HG03039 (cell line): ENCODE measurements around the gene CCDC97.
"Not testable (repeated sequence)": the region's sequence is repeated elsewhere in the genome, so short reads cannot be mapped to it uniquely, and the experiment has no call there.

Experiments
- ATAC-seq: cut with Tn5 transposase; IDR thresholded peaks from one replicate; pipeline ENCODE4 v1.9.1; 2021; ENCODE audit warnings: mild to moderate bottlenecking, moderate library complexity; ENCODE audit not compliant: unreplicated experiment

The CCDC97 gene

DNA sequence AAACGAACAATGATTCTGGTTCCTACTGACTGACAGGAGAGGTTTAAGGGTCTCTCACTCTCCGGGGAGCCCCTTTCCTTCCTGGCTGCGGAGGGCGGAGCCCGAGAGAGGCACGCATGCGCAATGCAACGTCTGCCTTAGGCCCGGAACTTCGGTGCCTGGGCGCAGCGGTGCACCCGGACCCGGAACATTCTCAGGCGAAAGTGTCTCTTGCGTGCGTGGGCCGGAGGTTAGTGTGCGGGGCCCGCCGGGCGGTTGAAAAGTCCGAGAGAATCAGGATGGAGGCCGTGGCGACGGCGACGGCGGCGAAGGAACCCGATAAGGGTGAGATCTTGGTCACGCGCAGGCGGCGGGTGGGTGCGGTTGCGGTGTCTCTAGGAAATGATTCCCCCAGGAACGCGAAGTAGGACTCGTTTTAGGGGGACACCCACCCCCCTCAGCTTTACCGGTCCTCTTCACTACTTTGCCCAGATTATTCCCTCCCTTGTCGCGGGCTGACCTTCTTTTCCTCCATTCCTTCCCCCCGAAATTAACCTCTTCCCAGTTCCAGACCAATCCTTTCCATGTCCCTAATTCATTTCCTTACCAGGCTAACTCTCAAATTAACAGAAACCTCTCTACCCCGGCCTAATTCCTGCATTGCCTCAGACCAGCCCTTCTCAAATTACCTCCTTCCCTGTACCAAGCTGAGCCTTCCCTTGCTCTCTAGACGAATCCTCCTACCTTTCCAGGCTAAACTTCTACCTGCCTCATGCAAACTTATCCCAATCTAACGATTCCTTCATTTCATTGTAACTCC, at the start of gene CCDC97:
Gene CCDC97 (plus strand): TSS at position 140 of the 799 bp plus-strand sequence. CDS start 139 bp downstream, at position 279.
- ATAC-seq: peak; percentile 59

DNA sequence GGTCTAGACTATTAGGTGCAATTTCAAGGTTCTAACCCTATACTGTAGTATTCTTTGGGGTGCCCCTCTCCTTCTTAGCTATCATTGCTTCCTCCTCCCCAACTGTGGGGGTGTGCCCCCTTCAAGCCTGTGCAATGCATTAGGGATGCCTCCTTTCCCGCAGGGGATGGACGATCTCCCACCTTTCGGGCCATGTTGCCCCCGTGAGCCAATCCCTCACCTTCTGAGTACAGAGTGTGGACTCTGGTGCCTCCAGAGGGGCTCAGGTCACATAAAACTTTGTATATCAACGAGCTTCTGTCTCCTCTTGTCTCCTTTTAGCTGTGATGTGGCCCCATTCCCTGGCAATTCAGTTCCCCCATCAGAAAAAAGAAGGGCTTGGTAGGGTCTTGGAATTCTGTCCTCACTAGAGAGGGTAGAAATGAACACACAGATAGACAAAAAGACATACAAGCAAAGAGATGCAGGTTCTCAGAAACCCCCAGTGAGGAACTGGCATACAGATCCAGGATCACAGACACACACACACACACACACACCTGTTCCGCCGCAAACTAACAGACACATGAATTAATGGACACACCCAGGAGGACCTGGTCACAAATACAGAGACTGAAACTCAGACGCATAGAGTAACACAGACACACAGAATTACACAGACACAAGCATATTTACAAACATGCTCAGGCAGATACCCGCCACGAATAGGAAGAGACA, 48.3 kb upstream of the CCDC97 start:
- ATAC-seq: no peak

DNA sequence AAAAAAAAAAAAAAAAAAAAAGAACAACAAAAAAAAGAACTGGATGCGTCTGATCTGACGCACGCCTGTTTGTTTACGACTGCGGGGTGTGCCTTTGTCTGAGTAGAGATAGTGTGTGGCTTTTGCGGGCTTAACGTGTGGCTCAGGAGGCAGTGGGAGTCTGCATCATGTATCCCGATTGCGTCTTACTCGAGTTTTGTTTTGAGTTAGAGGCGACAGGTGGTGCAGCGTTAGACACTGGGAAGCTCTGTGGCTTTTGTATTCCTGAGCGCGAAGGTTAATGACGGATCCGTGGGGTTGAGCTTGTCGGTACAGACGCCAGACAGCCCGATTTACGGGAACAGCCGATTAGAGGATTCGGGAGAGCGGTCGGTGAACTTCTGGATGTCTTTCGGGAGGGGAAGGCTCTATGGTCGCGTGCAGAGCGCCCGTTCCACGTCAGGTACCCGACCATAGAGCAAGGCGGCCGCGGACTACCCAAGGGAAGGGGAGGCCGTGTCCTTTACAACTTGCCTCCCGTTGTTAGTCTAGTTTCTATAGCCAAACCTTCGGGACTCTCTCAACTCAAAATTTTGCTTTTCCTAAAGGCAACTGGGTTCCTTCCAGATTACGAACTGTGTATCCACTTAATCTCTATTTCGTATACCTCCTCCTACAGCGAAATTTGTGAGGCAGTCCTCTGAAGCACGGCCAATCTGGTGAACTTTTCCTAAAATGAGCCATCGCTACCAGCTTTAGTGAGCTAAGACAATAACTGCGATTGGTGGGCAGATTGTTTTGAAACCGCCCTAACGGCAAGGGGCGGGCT, 46.7 kb upstream of the CCDC97 start:
- peak; percentile 9 for ATAC-seq

DNA sequence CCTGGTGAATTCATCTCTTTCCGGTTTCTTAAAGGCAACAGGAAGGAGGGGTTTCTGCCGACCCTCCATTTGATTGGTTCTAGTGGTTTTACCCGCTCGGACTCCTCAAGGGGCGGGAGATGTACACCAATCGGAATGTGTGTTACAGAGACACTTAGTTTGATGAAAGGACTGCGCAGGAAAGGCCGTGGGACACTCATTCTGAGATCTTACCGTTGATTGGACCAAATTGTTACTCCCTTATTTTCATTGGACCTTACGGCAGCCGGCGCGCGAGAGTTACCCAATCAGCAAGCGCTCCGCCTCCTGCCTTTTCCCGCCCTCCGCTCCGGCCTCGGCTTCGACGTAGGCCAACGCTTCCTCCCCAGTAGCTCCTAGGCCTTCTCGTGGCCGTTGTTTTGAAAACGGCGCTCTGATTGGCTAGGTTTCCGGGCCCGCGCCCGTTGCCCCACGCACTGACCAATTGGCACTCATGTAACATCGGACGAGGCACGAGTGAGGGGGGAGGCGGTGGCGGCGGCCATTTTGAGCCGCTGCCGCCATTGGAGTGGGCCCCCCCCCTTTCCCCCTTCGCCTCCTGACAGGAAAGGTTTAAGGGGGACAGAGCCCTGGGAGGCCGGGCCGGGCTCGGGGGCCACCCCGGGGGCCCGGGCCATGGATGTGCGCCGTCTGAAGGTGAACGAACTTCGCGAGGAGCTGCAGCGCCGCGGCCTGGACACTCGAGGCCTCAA, 46.0 kb upstream of the CCDC97 start, which contains the start of gene HNRNPUL1:
Gene HNRNPUL1 (plus strand): TSS at position 523 of the 731 bp plus-strand sequence. CDS start 132 bp downstream, at position 655.
- ATAC-seq: peak; percentile 56

DNA sequence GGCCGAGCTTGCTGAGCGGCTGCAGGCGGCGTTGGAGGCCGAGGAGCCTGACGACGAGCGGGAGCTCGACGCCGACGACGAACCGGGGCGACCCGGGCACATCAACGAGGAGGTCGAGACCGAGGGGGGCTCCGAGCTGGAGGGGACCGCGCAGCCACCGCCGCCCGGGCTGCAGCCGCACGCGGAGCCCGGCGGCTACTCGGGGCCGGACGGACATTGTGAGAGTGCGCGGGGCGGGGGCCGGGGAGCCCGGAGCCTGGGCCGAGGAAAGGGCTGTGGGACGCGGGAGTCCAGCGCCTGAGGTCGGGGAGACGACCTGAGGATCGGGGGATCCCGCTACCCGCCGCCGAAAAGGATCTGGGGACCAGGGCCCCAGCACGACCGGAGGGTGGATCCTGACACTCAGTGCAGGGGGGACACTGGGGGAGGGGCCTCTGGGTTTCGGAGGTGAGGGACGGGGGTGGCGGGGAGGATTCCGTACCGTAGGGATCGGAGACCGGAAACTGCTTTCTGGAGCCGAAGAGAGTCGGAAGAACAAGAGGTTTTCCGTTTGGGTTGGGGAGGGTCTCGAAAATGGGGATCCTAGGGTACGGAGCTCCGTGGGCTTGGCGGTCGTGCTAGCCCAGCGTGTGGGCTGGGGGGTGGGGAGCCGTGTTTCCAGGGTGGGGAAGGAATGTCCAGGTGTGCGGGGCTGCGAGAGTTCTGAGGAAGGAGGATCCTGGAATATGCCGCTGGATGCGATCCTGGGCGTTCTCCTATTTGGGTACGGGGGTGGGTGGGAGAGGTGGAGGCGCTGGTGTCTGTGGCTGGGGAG, 45.2 kb upstream of the CCDC97 start:
- peak; percentile 1 for ATAC-seq

DNA sequence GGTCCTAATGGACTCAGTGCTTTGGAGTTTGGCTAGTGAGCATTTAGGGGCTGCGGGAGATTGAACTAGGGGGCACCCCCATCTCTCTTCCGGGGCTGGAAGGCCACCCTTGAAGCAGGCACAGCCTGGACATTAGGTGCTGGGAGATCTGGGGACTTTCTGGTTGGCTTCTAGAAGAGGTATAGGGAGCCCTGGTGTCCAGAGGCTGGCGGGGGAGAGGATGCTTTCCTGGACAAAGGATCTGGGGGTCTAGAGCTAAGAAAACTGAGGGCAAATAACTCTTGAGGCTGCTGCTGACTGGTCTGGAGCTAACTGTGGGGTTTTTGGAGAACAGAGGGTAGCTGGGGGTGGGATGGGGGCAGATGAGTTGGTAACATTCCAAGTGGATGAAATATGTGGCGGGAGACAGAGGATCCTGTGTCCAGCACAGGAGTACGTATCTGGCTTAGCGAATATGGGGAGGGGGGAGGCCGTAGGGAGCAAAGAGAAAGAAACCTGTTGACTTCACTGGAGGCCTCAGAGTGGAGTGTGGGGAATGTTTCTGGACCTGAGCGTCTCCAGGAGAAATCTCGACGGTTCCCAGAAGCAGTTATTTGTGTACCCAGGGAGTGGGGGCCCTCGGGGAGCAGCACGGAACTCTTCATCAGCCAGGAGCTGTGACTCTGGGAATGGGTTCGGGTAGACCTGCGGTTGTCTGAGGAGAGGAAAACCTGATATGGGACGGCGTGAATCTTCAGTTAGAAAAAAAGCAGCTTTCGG, 44.4 kb upstream of the CCDC97 start:
- no peak for ATAC-seq

DNA sequence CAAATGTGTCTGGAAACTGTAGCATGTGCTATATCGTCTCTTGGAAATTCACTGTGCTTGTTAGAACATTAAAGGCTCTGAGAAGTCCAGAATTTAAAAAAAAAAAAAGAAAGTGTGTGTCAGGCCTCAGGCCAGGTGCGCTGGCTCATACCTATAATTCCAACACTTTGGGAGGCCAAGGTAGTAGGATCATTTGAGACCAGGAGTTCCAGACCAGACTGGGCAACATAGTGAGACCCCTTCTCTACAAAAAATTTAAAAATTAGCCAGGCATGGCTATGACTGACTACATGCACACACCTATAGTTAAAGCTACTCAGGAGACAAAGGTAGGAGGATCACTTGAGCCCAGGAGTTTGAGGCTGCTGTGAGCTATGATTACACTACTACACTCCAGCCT, 40.9 kb upstream of the CCDC97 start:
- ATAC-seq: no peak

DNA sequence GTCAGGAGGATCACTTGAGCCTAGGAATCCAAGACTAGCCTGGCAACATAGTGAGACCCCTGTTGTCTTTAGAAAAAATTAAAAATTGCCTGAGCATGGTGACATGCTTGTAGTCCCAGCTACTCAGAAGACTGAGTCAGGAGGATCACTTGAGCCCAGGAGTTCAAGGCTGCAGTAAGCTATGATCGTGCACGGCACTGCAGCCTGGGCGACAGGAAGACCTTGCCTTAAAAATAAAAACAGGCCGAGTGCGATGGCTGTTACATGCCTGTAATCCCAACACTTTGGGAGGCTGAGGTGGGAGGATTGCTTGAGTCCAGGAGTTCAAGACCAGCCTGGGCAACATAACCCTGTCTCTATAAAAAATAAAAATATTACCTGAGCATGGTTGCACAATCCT, 40.4 kb upstream of the CCDC97 start:
- no peak for ATAC-seq

DNA sequence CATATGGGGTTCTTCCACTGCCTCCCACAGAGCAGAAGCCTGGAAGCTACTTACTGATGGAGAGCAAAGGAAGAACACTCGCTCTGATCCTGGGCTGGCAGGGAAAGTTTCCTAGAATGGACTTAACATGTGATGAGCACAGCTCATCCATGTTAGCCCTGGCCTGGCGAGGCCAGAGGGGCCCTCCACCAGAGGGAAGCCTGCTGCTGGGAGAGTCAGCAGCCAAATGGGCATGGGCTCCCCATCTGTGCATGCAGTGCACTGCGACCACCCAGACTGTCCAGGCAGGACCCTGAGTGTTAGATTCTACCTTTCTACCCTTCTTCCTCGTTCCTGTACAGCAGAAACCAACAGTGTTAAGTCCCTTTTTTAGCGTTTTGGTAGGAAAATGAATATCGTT, 36.9 kb upstream of the CCDC97 start:
- no peak for ATAC-seq

DNA sequence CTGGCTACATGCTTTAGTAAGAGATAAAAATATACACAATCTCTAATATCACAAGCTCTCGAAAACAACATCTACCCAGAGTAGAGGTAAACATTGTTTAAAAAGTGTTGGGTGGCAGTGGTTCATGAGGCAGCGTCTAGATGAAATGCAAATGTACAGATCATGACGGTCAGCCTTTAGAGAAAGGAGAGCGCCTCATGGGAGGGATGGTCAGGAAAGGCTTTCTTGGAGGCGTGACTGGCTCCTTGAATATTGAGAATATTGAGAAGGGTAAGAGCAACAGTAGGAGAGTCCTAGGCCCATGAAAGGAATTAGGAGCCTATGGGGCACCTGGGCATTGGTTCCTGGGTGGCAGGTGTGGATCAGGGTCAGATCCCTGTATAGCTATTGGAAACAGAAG, 35.2 kb upstream of the CCDC97 start:
- ATAC-seq: no peak

DNA sequence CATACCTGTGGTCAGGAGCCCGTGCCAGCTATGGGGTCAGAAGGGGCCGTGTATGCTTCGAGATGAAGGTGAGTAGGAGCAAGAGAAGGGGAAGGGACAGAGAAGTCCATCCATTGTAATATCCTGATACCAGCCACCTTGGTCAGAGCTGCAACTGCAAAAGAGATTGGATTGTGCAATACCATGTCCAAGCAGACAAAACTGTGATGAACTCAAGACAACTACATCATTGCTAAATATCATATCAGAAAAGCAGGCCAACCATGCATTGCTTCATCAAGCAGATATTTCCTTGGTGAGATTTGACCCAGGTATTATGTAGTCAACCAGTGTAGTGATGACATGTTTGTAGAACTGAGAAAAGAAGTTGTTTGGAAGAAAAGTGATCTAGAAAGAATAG, 33.7 kb upstream of the CCDC97 start:
- no peak for ATAC-seq

DNA sequence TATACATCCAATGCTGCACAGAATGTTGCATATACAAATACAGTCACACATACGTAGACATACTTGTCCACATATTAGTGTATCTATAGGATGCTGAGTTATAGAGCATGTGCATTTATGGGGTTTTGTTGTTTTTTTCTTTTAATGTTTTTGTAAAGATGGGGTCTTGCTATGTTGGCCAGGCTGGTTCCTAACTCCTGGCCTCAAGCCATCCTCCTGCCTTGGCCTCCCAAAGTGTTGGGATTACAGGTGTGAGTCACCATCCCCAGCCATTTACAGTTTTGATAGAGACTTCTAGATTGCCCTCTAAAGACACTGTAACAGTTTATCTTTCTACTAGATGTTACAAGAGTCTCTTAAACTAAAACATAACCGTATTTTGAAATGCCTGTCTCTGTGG, 31.5 kb upstream of the CCDC97 start:
- ATAC-seq: no peak

DNA sequence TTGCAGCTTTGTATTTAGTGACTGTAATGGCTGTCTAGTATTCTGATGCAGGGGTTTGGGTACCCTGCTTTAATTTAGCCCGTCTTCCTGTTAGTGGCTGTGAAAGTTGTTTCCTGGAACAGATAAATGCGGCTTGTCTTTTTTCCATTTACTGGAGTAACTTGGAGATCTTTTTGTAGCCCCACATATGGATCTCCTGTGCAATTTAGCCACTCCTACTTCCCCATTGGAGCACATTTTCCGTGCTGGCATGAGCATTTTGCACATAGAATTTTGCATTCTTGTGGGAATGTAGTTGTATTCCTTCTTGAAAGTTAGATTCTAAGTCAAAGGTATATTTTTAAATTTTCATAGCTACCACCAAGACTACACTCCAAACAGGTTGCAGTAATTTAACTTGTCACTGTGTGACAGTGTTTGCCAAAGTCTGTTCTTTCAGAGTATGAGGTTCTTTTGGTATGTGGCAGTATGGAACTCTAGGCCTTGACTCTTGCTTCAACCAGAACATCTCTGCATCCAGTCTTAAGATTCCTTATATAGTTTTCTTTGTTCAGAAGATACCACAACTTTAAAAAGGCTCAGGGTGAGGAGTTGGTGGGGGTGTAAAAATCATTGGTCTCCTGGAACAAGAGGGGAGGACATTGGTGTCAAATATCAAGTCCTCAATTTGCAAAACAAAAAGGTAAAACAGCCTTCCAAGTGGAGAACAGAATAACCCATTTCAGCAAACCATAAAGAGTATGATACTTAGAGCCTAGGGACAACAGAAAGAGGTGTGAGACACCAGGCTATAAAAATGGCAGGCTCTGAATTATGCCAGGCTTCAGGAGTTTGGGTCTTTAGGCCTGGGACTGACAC, 21.1 kb upstream of the CCDC97 start:
- no peak for ATAC-seq

DNA sequence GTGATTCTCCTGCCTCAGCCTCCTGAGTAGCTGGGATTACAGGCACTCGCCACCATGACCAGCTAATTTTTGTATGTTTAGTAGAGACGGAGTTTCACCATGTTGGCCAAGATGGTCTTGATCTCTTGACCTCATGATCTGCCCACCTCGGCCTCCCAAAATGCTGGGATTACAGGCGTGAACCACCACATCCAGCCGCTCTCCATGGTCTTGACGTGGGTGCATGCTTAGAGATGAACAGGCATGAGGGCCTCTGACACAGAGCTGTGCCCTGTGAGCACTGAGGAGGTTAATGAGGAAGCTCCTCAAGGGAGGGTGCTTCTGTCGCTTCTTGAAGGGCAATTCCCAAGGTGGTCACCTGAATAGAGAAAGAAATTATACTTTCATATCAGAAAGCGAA, 20.2 kb upstream of the CCDC97 start:
- not testable (repeated sequence) for ATAC-seq

DNA sequence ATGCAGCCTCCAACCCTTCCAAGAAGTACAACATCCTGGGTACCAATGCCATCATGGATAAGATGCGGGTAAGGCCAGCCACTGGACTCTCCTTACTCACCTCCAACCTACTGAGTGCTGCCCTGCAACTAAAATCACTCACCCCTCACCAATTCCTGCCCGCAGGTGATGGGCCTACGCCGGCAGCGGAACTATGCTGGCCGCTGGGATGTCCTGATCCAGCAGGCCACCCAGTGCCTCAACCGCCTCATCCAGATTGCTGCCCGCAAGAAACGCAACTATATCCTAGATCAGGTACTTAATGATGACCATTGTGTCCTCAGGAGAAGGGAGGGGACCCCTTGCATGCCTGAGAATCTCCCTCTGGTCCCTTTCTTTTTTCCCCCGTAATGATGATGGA, 15.6 kb upstream of the CCDC97 start:
- no peak for ATAC-seq

DNA sequence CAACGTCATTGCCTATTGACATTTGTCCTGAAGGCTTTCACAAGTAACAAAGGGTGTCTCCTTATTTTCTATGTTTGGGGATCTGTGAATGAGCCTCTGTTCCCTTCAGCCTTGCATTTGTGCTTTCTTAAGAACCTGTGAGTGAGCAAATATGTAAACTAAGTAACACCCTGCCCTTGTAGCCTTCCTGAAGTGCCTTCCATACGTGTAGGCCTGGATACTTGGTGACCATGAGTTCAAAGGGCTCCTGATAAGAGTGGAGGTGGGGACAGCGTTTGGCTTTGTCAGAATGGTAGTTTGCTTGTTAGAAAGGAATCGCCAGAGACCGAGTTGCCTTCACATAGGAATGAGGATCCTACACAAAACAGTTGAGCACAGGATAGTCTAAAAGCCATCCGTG, 14.5 kb upstream of the CCDC97 start:
- ATAC-seq: no peak

DNA sequence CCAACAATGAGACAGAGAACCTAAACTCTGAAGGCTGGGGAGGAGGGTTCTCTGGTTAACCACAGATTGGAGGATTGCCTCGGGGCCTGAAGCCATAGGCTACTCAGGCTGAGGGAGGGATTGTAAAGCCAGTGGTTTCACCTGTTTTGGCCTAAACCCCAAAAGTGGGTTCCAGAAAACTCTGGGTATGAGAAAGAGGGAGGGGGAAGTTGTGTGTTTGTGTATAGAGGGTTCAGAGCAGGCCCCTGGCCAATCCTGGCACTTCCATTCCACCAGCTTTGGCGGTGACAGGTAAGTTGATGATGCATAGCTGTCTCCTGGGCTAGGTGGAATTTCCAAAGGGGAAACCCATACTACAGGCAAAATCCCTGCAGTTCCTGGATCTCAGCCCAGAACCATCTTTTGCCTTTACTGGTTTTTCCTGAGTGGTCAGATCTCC, 13.5 kb upstream of the CCDC97 start:
- ATAC-seq: no peak
